ENCODE data around the gene ANKRD66. TPM values are rescaled to one million over a fixed set of nuclear protein-coding genes. Genes with fewer than 3 reads are reported as not detected.
"Not testable (repeated sequence)": the region's sequence is repeated elsewhere in the genome, so short reads cannot be mapped to it uniquely, and the experiment has no call there.

The ANKRD66 gene
- total RNA-seq, 4 donors from 2014 or later: 2.3 TPM; not detected in 3

DNA sequence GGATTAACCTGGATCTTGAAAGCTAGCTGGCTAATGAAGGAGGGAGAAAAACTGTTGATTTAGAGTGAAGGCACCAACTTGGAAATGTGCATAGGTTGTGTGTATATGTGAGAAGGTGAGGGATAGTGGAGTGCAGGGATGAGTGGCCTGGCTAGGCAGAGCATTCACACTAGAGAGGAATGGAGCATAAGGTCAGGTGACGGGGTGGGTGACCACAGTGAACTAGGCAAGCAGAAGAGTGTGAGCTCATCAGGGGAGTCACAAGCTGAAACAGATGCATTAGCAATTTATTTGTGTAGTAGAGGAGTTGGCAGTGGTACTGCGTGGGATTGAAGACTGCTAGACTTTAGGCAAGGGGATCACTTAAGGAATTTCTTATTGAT lies 10.5 kb downstream of the ANKRD66 start:
- intact Hi-C loops (cut with DNase I; ENCODE audit: low total_unique reads): no loop called here
- Histone ChIP-seq H3K36me3 (no peaks in the 10 kb centered on the region), H3K27ac (no peak overlapping the region), H3K4me3 (no peak overlapping the region), H3K27me3 (no peaks in the 10 kb centered on the region), H3K4me1 (no peaks in the 10 kb centered on the region), H3K9me3 (no peaks in the 10 kb centered on the region)
- TF ChIP-seq POLR2A (IDR thresholded peaks at IDR 0.05): no peak
- TF ChIP-seq, protein P1, sequence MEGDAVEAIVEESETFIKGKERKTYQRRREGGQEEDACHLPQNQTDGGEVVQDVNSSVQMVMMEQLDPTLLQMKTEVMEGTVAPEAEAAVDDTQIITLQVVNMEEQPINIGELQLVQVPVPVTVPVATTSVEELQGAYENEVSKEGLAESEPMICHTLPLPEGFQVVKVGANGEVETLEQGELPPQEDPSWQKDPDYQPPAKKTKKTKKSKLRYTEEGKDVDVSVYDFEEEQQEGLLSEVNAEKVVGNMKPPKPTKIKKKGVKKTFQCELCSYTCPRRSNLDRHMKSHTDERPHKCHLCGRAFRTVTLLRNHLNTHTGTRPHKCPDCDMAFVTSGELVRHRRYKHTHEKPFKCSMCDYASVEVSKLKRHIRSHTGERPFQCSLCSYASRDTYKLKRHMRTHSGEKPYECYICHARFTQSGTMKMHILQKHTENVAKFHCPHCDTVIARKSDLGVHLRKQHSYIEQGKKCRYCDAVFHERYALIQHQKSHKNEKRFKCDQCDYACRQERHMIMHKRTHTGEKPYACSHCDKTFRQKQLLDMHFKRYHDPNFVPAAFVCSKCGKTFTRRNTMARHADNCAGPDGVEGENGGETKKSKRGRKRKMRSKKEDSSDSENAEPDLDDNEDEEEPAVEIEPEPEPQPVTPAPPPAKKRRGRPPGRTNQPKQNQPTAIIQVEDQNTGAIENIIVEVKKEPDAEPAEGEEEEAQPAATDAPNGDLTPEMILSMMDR (IDR thresholded peaks at IDR 0.05): no peak
- DNase-seq: no peak

DNA sequence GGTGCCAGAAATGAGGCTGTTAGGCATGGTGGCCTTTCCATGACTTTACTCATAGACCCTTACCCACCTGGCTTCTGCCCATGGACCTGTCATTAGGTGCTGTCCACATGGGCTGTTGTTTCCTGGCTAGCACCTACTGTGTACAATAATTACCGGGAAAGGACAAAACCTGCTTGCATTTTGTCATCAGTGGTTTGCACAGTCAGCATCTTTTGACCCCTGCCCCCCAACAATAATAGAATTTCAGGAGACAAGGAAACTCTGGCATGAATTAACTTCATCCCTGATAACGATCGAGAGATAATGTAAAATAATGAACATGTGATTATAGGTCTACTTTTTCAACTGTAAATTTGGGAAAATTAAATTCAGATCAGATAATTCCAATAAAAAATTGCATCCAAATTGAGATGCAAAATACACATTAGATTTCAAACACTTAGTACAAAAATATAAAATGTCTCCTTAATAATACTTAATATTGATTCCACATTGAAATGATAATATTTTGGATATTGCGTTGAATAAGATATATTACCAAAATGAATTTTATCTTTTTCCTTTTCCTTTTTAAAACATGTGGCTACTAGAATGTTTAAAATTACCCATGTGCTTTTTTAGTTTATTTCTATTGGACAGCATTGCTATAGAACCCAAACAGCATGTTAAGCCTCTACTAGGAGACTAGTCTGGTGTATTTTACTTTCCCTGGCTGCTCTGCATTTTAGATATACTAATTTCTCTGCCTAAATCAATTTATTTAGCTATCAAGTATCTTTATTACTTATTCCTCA lies 12.4 kb downstream of the ANKRD66 start:
- no peak for TF ChIP-seq POLR2A (IDR thresholded peaks at IDR 0.05)
- TF ChIP-seq, protein P1 (IDR thresholded peaks at IDR 0.05): no peak
- H3K4me3 ChIP-seq: no peak overlapping the region
- intact Hi-C loops (cut with DNase I; ENCODE audit: low total_unique reads): no loop called here
- no peak overlapping the region for H3K27ac ChIP-seq
- no peaks in the 10 kb centered on the region for H3K9me3 ChIP-seq
- no peaks in the 10 kb centered on the region for H3K4me1 ChIP-seq
- no peaks in the 10 kb centered on the region for H3K27me3 ChIP-seq
- H3K36me3 ChIP-seq: no peaks in the 10 kb centered on the region
- no peak for DNase-seq

DNA sequence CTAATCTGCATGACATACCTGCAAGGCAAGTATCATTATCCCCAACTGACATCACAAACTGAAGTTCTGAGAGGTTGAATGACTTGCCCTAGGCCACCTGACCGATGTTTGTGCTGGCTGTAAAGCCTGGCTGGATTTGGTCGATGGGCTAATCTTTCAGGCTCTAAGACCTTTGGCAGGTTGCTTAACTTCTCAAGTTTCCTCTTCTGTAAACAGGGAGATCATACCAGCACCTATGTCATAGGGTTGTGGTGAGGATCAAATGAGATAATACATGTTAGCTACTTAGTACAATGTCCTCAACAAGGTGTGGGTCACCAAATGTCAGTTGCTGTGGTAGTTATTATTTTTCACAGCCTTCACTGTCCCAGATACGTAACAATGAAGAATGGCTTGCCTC lies 14.2 kb downstream of the ANKRD66 start:
- no peak overlapping the region for H3K4me3 ChIP-seq
- no peak for DNase-seq
- no peaks in the 10 kb centered on the region for H3K9me3 ChIP-seq
- H3K36me3 ChIP-seq: no peaks in the 10 kb centered on the region
- no peaks in the 10 kb centered on the region for H3K27me3 ChIP-seq
- no peaks in the 10 kb centered on the region for H3K4me1 ChIP-seq
- TF ChIP-seq, protein P1 (IDR thresholded peaks at IDR 0.05): no peak
- TF ChIP-seq POLR2A (IDR thresholded peaks at IDR 0.05): no peak
- intact Hi-C loops (cut with DNase I; ENCODE audit: low total_unique reads): no loop called here
- no peak overlapping the region for H3K27ac ChIP-seq

DNA sequence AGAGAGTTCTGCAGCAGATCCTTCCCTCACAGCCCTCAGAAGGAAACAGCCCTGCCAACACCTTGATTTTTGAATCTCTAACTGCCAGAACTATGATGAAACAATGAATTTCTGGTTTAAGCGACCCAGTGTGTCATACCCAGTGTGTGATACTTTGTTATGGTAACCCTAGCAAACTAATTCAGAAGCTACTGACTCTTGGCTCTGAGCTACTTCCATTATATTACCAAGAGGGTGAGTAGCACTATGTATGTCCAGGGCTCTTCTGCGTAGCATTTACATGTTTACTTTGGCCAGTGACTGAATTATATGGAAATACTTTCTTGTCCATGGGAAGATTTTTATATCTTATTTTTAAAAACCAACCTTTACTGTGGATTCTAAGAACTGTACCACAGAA lies 16.7 kb downstream of the ANKRD66 start:
- no peaks in the 10 kb centered on the region for H3K27me3 ChIP-seq
- H3K9me3 ChIP-seq: no peaks in the 10 kb centered on the region
- H3K36me3 ChIP-seq: no peaks in the 10 kb centered on the region
- intact Hi-C loops (cut with DNase I; ENCODE audit: low total_unique reads): no loop called here
- no peak for TF ChIP-seq POLR2A (IDR thresholded peaks at IDR 0.05)
- TF ChIP-seq, protein P1 (IDR thresholded peaks at IDR 0.05): no peak
- H3K27ac ChIP-seq: no peak overlapping the region
- no peak overlapping the region for H3K4me3 ChIP-seq
- H3K4me1 ChIP-seq: no peaks in the 10 kb centered on the region
- no peak for DNase-seq

DNA sequence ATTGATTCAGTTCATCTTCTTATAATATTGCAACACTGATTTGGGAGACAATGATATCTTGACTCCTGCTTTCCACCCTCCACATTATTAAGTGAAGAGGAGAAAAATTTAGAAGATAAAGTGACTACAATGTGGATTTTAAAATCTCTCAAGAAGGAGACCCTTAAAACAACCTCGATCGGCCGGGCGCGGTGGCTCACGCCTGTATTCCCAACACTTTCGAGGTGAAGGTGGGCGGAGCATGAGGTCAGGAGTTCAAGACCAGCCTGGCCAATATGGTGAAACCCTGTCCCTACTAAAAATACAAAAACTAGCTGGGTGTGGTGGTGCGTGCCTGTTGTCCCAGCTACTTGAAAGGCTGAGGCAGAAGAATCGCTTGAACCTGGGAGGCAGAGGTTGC lies 17.5 kb downstream of the ANKRD66 start:
- H3K9me3 ChIP-seq; DNase-seq; H3K4me1 ChIP-seq; H3K27ac ChIP-seq; H3K27me3 ChIP-seq; H3K36me3 ChIP-seq; H3K4me3 ChIP-seq; intact Hi-C loops (cut with DNase I; ENCODE audit: low total_unique reads): not testable (repeated sequence)

All from uterus (tissue), 4 donors.